ENCODE measurements around the gene GRID1.

GRID1 gene

GRCh38 chr10:86266446-86267242 lies 100.0 kb downstream of the GRID1 start:
- no peak for DNase-seq (ENCODE audit: low read depth, low spot score)

- no peak for DNase-seq (ENCODE audit: low read depth, low spot score)
Observed at GRCh38 chr10:86265895-86266259, 100.7 kb downstream of the GRID1 start.

- no peak for DNase-seq (ENCODE audit: low read depth, low spot score)
Observed at GRCh38 chr10:86265236-86265894, 101.2 kb downstream of the GRID1 start.

GRCh38 chr10:86264481-86265231 lies 101.9 kb downstream of the GRID1 start:
- DNase-seq (ENCODE audit: low read depth, low spot score) = no peak

- no peak for DNase-seq (ENCODE audit: low read depth, low spot score)
Observed at GRCh38 chr10:86263907-86264306, 102.7 kb downstream of the GRID1 start.

DNA sequence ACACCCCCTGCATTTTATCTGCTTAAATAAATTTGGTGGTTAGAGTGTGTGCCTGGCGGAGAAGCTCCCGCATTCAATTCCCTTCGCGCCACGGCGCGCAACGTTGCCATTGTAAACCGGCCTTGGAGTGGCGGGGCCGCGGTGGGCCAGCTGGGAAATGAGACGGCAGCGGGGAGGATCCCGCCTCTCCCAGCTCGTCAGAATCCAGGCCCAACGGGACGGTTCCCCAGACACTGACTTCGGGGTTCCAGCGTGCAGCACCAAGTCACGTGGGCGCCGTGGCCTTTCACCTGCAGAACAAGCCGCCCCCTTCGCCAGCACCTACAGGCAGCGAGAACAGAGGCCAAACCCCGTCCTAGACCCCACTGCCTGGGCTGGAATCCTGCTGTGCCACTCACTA lies 103.4 kb downstream of the GRID1 start:
- DNase-seq (ENCODE audit: low read depth, low spot score) = no peak

- DNase-seq (ENCODE audit: low read depth, low spot score) = no peak
Observed at GRCh38 chr10:86262688-86263181, 103.9 kb downstream of the GRID1 start.

DNA sequence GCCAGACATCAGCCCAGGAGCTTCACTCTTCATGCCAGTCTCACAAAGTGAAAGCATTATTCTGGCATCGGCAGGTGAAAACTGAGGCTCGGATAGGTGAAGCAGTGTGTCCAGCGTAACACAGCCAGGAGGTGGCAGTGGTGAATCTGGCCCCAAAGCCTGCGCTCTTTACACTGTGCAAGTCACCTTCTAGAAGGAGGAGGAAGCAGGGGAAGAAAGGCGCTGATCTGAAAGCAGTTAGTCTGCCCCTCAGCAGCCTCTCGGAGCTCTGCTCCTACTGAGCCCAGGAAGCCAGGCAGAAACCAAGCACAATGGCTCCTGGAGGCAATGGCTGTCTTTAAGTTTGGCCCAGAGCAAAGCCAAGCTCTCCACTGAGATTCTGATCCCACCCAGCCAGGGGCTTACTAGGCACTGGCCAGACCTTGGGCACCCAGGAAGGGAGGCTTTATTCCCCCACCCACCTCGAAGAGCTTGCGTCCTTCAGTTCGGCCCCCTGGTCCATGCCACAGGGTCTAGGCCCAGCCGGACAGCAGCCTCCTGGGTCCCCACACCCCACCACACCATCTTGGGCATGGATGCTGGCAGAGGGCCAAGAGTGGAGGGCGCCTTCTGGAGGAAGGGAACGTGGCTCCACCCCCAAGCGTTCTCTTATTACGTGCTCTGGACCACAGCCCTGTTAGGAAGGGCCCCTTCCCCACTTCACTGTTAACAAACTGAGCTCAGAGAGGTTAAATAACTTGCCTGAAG lies 104.5 kb downstream of the GRID1 start:
- no peak for DNase-seq (ENCODE audit: low read depth, low spot score)

DNA sequence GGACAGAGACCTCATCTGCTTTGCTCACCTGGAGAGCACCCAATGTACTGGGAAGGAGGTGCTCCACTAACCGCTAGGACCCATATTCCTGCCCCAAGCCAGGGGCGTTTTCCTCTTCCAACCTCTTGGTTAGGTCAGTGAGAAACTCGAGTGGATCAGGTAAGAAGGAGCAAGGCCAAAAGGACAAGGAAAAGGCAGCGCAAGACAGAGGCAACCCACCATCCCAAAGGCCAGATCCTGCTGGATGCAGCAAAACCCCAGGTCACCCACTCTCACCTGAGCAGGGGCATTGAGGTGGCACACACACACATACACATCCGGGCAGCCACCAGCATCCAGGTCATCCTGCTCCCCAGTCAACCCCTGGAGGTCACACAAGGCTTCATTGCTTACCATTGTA lies 105.1 kb downstream of the GRID1 start:
- no peak for DNase-seq (ENCODE audit: low read depth, low spot score)

GRCh38 chr10:86260564-86260963 lies 106.0 kb downstream of the GRID1 start:
- no peak for DNase-seq (ENCODE audit: low read depth, low spot score)

GRCh38 chr10:86259901-86260562 lies 106.6 kb downstream of the GRID1 start:
- DNase-seq (ENCODE audit: low read depth, low spot score) = no peak

- no peak for DNase-seq (ENCODE audit: low read depth, low spot score)
Observed at GRCh38 chr10:86258941-86259340, 107.7 kb downstream of the GRID1 start.

- DNase-seq (ENCODE audit: low read depth, low spot score) = no peak
Observed at GRCh38 chr10:86258499-86258898, 108.1 kb downstream of the GRID1 start.

GRCh38 chr10:86257683-86258082 lies 108.9 kb downstream of the GRID1 start:
- DNase-seq (ENCODE audit: low read depth, low spot score) = no peak

DNA sequence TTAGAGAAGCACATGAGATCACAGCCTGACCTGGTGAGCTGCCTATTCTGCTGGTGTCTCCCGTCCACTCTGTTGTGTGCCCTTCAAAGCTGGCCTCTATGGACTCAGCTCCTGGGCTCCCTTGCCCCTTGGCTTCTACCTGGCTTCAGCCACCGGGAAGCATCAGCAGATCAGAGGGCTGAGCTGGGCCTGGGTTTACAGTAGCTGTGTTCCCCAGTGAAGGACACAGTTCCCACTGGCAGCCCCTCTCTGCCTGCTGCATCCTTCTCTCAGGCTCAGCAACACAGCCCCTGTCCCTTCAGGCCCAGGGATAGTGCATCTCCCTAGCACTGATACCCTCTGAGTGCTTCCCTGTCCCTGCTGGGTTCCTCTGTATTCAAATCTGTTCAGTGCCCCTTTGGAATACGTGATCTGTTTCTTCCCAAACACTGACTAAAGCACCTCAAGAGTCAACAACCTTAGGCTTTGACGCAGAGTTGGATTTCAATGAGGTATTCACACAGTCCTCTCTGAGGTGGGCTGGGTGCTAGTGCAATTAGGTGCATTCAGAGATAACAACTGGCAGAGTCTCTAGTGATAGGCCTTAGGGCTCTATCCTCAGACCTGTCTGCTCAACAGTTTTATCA lies 109.8 kb downstream of the GRID1 start:
- DNase-seq (ENCODE audit: low read depth, low spot score) = no peak

- DNase-seq (ENCODE audit: low read depth, low spot score) = no peak
Observed at GRCh38 chr10:86255405-86256251, 111.0 kb downstream of the GRID1 start.

DNA sequence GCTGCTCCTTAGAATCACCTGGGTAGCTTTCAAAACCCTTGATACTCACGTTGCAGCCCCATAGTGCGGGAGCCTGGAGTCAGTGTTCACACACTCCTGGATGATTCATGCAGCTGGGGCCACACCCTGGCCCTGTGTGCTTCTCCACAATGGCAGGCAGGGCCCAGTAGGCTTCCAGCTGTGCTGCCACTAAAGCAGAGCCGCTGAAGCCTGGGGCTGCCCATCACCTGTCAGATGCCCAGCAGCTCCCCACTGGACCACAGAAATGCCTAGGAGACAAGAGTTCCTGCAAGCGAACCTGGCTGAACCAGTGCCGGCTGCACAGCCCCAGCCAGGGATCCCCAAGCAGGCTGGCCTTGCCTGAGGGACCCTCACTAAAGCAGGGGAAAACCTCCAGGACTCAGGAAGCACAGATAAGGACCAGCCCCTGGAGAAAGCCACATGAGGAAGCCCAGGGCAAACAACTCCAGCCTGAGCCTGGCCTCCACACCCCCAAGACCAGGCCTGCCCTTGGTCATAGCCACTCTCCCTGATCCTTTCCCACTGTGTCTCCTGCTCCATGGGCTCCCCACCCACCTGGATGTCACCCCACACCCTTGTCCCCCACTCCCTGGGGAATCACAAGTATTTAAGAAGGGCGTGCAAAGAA lies 111.9 kb downstream of the GRID1 start:
- no peak for DNase-seq (ENCODE audit: low read depth, low spot score)

- DNase-seq (ENCODE audit: low read depth, low spot score) = no peak
Observed at GRCh38 chr10:86254081-86254480, 112.5 kb downstream of the GRID1 start.

Data from brain pericyte (primary cell).